ENCODE measurements around the gene MBD5.

GRCh38 chr2:148299616-148300015 lies 278.7 kb downstream of the MBD5 start:
- TF ChIP-seq, protein P1, sequence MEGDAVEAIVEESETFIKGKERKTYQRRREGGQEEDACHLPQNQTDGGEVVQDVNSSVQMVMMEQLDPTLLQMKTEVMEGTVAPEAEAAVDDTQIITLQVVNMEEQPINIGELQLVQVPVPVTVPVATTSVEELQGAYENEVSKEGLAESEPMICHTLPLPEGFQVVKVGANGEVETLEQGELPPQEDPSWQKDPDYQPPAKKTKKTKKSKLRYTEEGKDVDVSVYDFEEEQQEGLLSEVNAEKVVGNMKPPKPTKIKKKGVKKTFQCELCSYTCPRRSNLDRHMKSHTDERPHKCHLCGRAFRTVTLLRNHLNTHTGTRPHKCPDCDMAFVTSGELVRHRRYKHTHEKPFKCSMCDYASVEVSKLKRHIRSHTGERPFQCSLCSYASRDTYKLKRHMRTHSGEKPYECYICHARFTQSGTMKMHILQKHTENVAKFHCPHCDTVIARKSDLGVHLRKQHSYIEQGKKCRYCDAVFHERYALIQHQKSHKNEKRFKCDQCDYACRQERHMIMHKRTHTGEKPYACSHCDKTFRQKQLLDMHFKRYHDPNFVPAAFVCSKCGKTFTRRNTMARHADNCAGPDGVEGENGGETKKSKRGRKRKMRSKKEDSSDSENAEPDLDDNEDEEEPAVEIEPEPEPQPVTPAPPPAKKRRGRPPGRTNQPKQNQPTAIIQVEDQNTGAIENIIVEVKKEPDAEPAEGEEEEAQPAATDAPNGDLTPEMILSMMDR (IDR thresholded peaks at IDR 0.05) = no peak
- no peak for TF ChIP-seq POLR2A (IDR thresholded peaks at IDR 0.05)
